Measurements from ENCODE around the gene ZBTB39. TPM values are rescaled to one million over a fixed set of nuclear protein-coding genes. Genes with fewer than 3 reads are reported as not detected.
"Not testable (repeated sequence)": the region's sequence is repeated elsewhere in the genome, so short reads cannot be mapped to it uniquely, and the experiment has no call there.

Gene ZBTB39
- total RNA-seq, 1 experiment from 2014 or later: 3.3 TPM

- no peak for DNase-seq (ENCODE audit: low read depth)
These were observed 24.9 kb upstream of the ZBTB39 start for GRCh38 chr12:57031138-57031725.

- DNase-seq (ENCODE audit: low read depth): no peak
These were observed 23.1 kb upstream of the ZBTB39 start for GRCh38 chr12:57029457-57029856.

GRCh38 chr12:57027805-57028153, 21.4 kb upstream of the ZBTB39 start:
- no peak for DNase-seq (ENCODE audit: low read depth)

- no peak for DNase-seq (ENCODE audit: low read depth)
These were observed 20.9 kb upstream of the ZBTB39 start for GRCh38 chr12:57027011-57027804.

GRCh38 chr12:57025196-57025595, 18.9 kb upstream of the ZBTB39 start:
- no peak for DNase-seq (ENCODE audit: low read depth)

GRCh38 chr12:57022324-57022723, 16.0 kb upstream of the ZBTB39 start:
- DNase-seq (ENCODE audit: low read depth): not testable (repeated sequence)

GRCh38 chr12:57019983-57020719, 13.8 kb upstream of the ZBTB39 start:
- no peak for DNase-seq (ENCODE audit: low read depth)

GRCh38 chr12:57018906-57019305, 12.6 kb upstream of the ZBTB39 start:
- DNase-seq (ENCODE audit: low read depth): no peak

- DNase-seq (ENCODE audit: low read depth): not testable (repeated sequence)
These were observed 12.0 kb upstream of the ZBTB39 start for GRCh38 chr12:57018353-57018752.

GRCh38 chr12:57016348-57016747, 10.0 kb upstream of the ZBTB39 start, which contains the start of gene TAC3:
TSS of gene TAC3 (minus strand) at chr12:57016529. CDS start at chr12:57015797, 732 bp downstream.
- DNase-seq (ENCODE audit: low read depth): no peak

GRCh38 chr12:57012600-57013465, 6.5 kb upstream of the ZBTB39 start:
- DNase-seq (ENCODE audit: low read depth): no peak

- DNase-seq (ENCODE audit: low read depth): no peak
These were observed 5.4 kb upstream of the ZBTB39 start for GRCh38 chr12:57011438-57012424.

GRCh38 chr12:57010627-57011247, 4.4 kb upstream of the ZBTB39 start:
- no peak for DNase-seq (ENCODE audit: low read depth)

- DNase-seq (ENCODE audit: low read depth): no peak
These were observed 3.7 kb upstream of the ZBTB39 start for GRCh38 chr12:57009949-57010626.

GRCh38 chr12:57008178-57008577, 1.8 kb upstream of the ZBTB39 start:
- peak; percentile 67 for DNase-seq (ENCODE audit: low read depth)

GRCh38 chr12:57006809-57007475, 596 bp upstream of the ZBTB39 start:
- no peak for DNase-seq (ENCODE audit: low read depth)

GRCh38 chr12:57004651-57005050, 1.7 kb downstream of the ZBTB39 start:
- no peak for DNase-seq (ENCODE audit: low read depth)

- DNase-seq (ENCODE audit: low read depth): no peak
These were observed 3.0 kb downstream of the ZBTB39 start for GRCh38 chr12:57003395-57003794.

- DNase-seq (ENCODE audit: low read depth): peak; percentile 43
These were observed 4.9 kb downstream of the ZBTB39 start for GRCh38 chr12:57001448-57001906.
